ENCODE measurements around the gene LGI2.
"Not testable (repeated sequence)": the region's sequence is repeated elsewhere in the genome, so short reads cannot be mapped to it uniquely, and the experiment has no call there.

Gene LGI2

GRCh38 chr4:25030277-25031076 is at the start of gene LGI2:
LGI2 (minus strand) TSS chr4:25030946; CDS start chr4:25030693, 253 bp downstream.
- DNase-seq (ENCODE audit: low spot score) = peak; percentile 80

- no peak for DNase-seq (ENCODE audit: low spot score)
Measured at GRCh38 chr4:25078523-25078922, 47.8 kb upstream of the LGI2 start.

- no peak for DNase-seq (ENCODE audit: low spot score)
Measured at GRCh38 chr4:25076625-25077398, 46.1 kb upstream of the LGI2 start.

GRCh38 chr4:25075851-25076250 is 45.1 kb upstream of the LGI2 start:
- DNase-seq (ENCODE audit: low spot score) = no peak

GRCh38 chr4:25075129-25075528 is 44.4 kb upstream of the LGI2 start:
- no peak for DNase-seq (ENCODE audit: low spot score)

- DNase-seq (ENCODE audit: low spot score) = no peak
Measured at GRCh38 chr4:25070545-25070944, 39.8 kb upstream of the LGI2 start.

- DNase-seq (ENCODE audit: low spot score) = no peak
Measured at GRCh38 chr4:25069014-25069413, 38.3 kb upstream of the LGI2 start.

- no peak for DNase-seq (ENCODE audit: low spot score)
Measured at GRCh38 chr4:25068386-25068785, 37.6 kb upstream of the LGI2 start.

- no peak for DNase-seq (ENCODE audit: low spot score)
Measured at GRCh38 chr4:25065932-25066590, 35.3 kb upstream of the LGI2 start.

GRCh38 chr4:25065431-25065858 is 34.7 kb upstream of the LGI2 start:
- no peak for DNase-seq (ENCODE audit: low spot score)

- not testable (repeated sequence) for DNase-seq (ENCODE audit: low spot score)
Measured at GRCh38 chr4:25064447-25064846, 33.7 kb upstream of the LGI2 start.

GRCh38 chr4:25063116-25063515 is 32.4 kb upstream of the LGI2 start:
- DNase-seq (ENCODE audit: low spot score) = no peak

GRCh38 chr4:25062098-25062497 is 31.4 kb upstream of the LGI2 start:
- DNase-seq (ENCODE audit: low spot score) = no peak

- DNase-seq (ENCODE audit: low spot score) = no peak
Measured at GRCh38 chr4:25061602-25062001, 30.9 kb upstream of the LGI2 start.

- no peak for DNase-seq (ENCODE audit: low spot score)
Measured at GRCh38 chr4:25060963-25061340, 30.2 kb upstream of the LGI2 start.

GRCh38 chr4:25060241-25060962 is 29.7 kb upstream of the LGI2 start:
- no peak for DNase-seq (ENCODE audit: low spot score)

- DNase-seq (ENCODE audit: low spot score) = no peak
Measured at GRCh38 chr4:25059791-25060190, 29.0 kb upstream of the LGI2 start.

GRCh38 chr4:25058796-25059195 is 28.1 kb upstream of the LGI2 start:
- no peak for DNase-seq (ENCODE audit: low spot score)

GRCh38 chr4:25057299-25057698 is 26.6 kb upstream of the LGI2 start:
- DNase-seq (ENCODE audit: low spot score) = no peak

- DNase-seq (ENCODE audit: low spot score) = not testable (repeated sequence)
Measured at GRCh38 chr4:25052037-25052436, 21.3 kb upstream of the LGI2 start.

- no peak for DNase-seq (ENCODE audit: low spot score)
Measured at GRCh38 chr4:25051534-25051933, 20.8 kb upstream of the LGI2 start.
